Bone marrow (tissue), 2 donors: ENCODE data around the gene NELFE.
"Not testable (repeated sequence)": the region's sequence is repeated elsewhere in the genome, so short reads cannot be mapped to it uniquely, and the experiment has no call there.

Experiments used
- DNase-seq, 2 donors: peaks; one replicate each; lab custom pipeline; 2025; lab: John Stamatoyannopoulos, UW

The NELFE gene

GRCh38 chr6:31958741-31959739 lies at the start of gene NELFE, which contains the start of gene SKIC2:
Gene NELFE, minus strand, starts transcription at chr6:31958971. Its CDS starts 525 bp downstream, at chr6:31958446.
Gene SKIC2, plus strand, starts transcription at chr6:31959175. Its CDS starts 18 bp downstream, at chr6:31959193.
- peak; percentile 91 to 97 for DNase-seq

GRCh38 chr6:32008037-32008436 lies 49.3 kb upstream of the NELFE start:
- DNase-seq: not testable (repeated sequence)

- not testable (repeated sequence) for DNase-seq
Observed at GRCh38 chr6:32007086-32007485, 48.3 kb upstream of the NELFE start.

DNA sequence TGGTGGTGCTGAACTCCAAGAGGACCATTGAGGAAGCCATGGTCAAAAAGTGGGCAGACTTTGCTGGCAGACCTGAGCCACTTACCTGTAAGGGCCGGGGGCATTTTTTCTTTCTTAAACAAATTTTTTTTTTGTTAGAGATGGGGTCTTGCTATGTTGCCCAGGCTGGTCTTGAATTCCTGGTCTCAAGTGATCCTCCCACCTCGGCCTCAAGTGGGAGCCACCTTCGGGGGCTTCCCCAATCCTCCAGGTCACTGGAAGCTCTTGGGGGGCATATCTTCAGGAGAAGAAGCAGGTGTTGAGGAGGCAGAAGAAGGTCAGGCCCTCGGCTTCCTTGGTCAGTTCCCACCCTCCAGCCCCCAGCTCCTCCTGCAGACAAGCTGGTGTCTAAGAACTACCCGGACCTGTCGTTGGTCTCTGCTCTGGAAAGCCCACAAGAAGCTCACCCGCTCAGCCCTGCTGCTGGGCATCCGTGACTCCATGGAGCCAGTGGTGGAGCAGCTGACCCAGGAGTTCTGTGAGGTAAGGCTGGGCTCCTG lies 47.3 kb upstream of the NELFE start:
- not testable (repeated sequence) for DNase-seq

GRCh38 chr6:32005538-32005880 lies 46.7 kb upstream of the NELFE start:
- not testable (repeated sequence) for DNase-seq

DNA sequence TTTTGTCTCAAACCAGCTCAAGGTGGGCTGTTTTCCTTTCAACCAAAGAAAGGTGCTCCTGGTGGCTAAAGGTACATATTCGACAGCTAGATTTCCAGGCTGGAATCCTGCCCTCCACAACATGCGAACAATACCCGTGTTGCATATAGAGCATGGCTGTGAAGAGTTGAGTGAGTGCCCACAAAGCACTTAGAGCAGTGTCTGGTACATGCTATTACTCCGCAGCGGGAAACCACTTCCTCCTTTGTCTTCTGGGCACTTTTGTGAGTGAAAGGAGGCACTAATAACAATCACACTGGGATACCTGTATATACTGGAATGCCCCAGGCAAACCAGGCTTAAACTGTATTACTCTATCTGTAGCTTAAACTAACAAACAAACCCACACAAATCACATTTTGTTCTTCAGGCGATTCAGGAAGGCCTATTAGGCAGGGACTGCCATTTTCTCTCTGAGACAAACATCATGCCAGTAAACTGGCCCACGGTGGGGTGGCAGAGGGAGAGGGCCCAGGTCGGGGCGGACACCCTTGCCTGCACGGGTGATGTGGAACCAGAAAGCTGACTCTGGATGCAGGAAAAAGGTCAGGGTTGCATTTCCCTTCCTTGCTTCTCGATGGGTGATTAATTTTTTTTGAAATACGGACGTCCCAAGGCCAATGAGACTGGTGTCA lies 46.2 kb upstream of the NELFE start:
- not testable (repeated sequence) for DNase-seq

GRCh38 chr6:32004393-32004792 lies 45.6 kb upstream of the NELFE start:
- not testable (repeated sequence) for DNase-seq

DNA sequence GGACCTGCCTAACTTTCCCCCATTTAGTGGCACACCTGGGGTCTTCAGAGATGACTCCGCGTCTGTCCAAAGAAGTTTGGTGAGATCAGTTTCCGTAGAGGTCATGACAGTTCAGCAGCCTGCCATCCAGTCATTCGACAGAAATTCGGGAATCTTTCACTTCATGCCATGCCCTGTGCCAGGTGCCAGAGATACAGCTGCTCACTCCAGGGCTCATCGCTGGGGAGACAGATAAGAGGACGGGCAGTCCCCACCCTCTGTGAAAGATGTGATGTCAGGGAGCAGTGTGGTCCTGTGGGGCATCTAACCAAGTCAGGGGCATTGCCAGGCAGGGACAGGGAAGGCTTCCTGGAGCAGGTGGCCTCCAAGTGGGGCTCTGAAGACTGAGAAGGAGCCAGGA lies 44.5 kb upstream of the NELFE start:
- not testable (repeated sequence) for DNase-seq

DNA sequence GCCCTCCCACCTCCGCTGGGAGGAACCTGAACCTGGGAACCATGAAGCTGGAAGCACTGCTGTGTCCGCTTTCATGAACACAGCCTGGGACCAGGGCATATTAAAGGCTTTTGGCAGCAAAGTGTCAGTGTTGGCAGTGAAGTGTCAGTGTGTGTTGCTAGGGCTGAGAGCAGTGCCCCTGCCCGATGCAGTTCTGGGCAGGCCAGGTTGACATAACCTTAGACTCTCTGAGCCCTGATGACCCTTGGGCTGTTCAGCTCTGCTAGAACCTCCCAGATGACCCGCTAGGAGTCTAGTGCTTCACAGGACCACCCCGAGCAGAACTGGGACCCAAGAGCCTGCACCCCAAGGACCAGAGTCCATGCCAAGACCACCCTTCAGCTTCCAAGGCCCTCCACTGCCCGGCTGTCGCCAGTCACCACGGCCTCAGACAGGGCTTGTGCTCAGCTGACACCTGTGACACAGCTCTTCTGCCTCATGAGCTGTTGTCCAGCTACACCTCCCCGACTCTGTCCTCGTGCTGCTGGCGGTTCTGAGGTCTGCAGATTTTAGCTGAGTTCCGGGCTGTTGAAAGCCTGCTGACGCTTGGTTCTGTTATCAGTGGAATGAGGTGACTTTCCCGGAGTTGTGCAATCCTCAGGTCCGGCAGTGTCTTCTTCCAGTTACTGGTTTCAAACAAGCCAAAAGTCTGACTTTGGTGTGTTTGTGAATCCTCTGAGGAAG lies 43.9 kb upstream of the NELFE start:
- DNase-seq: not testable (repeated sequence)

GRCh38 chr6:31996385-31996784 lies 37.6 kb upstream of the NELFE start:
- DNase-seq: not testable (repeated sequence)

DNA sequence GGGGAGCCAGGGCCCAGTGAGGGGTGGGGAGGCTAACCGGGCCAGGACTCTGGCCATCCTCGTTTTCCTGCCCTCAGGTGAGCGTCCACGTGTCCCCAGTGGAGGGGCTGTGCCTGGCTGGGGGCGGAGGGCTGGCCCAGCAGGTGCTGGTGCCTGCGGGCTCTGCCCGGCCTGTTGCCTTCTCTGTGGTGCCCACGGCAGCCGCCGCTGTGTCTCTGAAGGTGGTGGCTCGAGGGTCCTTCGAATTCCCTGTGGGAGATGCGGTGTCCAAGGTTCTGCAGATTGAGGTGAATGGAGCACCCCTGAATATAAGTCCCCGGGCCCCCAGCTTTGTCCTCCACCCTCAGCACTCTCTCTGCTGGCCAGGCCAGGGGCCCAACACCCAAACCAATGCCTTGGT lies 35.6 kb upstream of the NELFE start:
- not testable (repeated sequence) for DNase-seq

DNA sequence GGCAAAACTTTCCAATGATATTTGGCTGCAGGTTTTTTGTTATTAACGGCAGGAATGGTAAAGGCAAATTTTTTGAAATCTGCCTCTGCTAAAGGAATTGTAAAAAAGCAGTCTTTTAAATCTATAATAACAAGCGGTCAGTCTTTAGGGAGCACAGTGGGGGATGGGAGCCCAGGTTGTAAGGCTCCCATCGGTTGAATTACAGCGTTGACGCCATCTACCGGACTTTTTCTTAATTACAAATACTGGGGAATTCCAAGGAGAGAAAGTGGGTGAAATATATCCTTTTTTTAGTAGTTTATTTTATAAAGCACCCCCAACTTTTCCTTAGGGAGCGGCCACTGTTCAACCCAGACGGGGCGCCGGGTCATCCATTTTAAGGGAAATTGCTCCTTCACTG lies 30.6 kb upstream of the NELFE start:
- DNase-seq: not testable (repeated sequence)

DNA sequence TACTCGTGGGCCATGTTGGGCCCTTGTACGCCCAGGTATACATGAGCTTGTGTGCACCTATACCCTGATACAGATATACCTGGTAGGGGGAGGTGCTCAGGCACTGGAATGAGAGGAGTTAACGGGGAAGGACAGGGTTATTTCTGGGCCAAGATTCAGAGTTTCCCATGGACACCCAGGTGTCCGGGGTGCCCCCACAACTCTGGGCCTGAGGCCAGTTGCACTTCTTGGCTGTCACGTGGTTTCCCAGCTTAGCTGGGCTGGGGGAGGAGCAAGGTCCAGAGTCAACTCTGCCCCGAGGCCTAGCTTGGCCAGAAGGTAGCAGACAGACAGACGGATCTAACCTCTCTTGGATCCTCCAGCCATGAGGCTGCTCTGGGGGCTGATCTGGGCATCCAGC lies 23.0 kb upstream of the NELFE start, which contains the start of gene C4A:
Gene C4A, plus strand, starts transcription at position 314 of the 400 bp plus-strand sequence. Its CDS starts 51 bp downstream, at position 365.
- not testable (repeated sequence) for DNase-seq

DNA sequence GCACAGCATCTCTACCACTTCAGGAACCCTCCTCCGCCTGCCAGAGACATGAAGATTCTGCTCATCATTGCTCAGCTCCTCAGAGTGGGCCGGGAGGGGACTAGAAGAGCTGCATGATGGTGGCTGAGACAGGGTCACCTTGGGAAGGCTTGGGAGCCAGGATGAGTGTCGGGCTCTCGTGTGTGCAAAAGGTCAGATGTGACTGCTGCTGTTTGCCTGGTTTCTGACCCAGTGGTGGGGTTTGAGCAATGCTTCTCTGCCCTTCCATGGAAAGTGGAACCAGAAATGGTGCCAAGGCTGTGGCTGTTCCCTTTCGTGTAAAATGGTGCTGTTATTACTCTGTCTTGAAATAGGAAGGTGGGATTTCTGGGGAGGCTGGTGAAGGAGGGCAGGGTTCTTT lies 22.2 kb upstream of the NELFE start:
- DNase-seq: not testable (repeated sequence)

GRCh38 chr6:31980195-31980876 lies 21.6 kb upstream of the NELFE start:
- not testable (repeated sequence) for DNase-seq

DNA sequence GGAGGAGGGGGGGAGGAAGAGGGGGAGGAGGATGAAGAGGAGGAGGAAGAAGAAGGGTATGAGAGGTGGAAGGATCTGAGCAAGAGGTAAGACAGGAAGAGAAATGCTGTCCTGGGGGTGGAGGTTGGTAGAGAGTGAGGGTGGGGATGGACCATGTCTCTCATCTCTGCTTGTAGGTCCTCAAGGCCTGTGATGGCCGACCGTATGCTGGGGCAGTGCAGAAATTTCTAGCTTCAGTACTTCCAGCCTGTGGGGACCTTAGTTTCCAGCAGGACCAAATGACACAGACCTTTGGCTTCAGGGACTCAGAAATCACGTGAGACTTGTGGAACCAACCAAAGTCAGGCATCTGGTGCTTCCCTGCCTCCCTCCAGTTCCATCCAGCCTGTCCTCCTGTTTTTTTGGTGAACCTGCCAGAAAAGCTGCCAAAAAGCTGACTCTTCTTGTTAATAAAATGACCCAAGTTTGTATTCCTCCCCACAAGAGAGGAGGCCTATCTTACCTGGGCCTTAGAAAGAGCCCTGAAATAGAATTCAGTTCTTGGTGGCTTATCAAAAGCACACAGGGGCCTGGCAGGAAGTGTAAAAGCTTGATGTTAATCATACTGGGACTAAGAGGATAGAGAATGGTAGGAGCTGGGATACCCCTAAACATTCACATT lies 20.6 kb upstream of the NELFE start:
- no peak for DNase-seq

DNA sequence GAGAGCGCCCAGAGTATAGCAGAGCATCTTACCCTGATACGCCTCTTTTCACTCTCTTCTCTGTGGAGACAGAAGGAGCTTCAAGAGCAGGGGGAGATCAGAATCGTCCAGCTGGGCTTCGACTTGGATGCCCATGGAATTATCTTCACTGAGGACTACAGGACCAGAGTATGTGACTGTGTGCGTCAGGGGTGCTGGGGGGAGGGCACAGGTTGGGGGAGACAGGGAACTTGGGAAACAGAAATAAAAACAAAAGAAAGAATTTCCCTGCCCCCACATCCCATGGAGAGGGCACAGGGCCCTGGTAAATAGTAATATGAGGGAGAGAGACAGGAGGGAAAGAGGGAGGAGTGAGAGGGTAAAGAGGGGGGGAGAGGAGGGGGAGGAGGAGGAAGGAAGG lies 20.1 kb upstream of the NELFE start:
- no peak for DNase-seq

DNA sequence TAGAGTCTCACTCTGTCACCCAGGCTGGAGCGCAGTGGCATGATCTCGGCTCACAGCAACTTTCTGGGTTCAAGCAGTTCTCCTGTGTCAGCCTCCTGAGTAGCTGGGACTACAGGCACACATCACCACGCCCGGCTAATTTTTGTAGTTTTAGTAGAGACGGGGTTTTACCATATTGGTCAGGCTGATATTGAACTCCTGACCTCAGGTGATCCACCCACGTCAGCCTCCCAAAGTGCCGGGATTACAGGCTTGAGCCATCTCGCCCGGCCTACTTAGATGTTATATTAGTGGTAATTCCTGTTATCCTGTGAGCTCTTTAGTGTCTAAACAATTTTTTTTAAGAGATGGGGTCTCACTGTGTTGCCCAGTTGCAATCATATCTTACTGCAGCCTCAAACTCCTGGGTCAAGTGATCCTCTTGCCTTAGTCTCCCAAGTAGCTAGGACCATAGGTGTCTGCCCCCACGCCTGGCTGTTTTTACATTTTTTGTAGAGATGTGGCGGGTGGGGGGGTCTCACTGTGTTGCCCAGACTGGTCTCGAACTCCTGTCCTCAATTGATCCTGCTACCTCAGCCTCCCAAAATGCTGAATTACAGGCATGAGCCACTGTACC lies 19.2 kb upstream of the NELFE start:
- DNase-seq: no peak

DNA sequence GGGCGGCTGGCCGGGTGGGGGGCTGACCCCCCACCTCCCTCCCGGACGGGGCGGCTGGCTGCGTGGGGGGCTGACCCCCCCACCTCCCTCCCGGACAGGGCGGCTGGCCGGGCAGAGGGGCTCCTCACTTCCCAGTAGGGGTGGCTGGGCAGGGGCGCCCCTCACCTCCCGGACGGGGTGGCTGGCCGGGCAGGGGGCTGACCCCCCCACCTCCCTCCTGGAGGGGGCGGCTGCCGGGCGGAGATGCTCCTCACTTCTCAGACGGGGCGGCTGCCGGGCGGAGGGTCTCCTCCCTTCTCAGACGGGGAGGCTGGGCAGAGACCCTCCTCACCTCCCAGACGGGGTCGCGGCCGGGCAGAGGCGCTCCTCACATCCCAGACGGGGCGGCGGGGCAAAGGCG lies 17.3 kb upstream of the NELFE start:
- not testable (repeated sequence) for DNase-seq

- DNase-seq: no peak
Observed at GRCh38 chr6:31972709-31973350, 14.1 kb upstream of the NELFE start.
